HG03575 (cell line): ENCODE measurements around the gene TSNAX.
"Not testable (repeated sequence)": the region's sequence is repeated elsewhere in the genome, so short reads cannot be mapped to it uniquely, and the experiment has no call there.

Experiments used
- ATAC-seq: cut with Tn5 transposase; IDR thresholded peaks from one replicate; pipeline ENCODE4 v1.9.1; 2021; ENCODE audit not compliant: unreplicated experiment, insufficient number of reproducible peaks, low FRiP score; ENCODE audit errors: extremely low read depth

The TSNAX gene

GRCh38 chr1:231557411-231557810 is 28.9 kb downstream of the TSNAX start:
- ATAC-seq, result no peak

DNA sequence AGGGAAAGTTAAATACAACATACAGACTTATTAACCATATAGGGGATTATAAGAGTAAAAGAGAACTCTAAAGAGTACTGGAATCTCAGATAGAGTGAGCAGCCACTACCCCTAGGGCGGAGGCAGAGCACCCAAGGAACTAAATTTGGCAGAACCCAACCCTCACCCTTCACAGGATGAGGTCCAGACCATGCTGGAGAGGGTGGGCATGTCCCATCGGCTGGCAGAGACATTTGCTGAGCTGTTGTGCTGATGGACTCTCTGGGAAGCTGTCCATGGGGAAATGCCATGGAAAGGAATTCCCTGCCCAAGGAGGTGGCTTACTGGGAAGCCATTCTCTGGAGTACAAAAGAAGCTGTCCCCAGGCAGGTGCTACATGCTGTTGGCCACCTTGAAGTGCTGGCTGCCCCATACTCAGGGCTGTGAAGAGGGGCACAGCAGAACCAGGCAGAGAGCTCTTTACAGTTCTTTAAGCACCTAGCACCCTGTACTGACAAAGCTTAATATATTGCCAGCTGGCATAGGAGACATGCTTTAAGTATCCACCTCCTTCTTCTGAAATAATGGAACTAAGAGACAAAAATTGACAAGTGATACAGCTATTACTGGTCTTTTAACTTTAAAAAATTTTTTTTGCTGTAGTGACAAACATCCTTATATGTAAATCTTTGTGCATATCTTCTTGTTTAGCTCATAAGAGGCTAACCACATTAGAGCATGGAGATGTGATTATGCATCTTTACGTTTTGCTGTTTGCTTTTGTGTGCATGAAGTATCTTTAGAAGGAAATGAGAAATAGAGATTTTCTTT is 29.6 kb downstream of the TSNAX start:
- no peak for ATAC-seq

DNA sequence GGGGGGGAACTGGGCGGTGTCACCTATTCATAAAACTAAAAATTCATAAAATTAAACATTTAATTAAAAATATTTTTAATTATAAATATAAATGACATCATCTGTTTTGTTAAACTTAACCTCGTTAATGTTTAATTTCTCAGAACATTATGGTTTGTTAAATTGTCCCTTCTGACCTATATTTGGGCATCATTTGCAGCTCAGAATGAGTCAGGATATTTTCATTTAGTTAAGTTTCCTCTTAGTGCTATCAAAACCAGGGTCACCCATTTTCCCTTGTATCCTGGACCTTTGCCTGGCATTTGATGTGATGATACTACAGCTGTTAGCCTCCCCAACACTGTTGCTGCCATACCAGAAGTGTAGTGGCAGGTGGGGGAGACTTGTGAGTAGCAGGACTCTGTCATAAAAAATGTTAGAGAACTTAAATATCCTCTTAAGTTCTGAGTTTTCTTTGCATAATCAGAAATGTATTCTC is 30.3 kb downstream of the TSNAX start:
- no peak for ATAC-seq

- ATAC-seq, result no peak
Observed at GRCh38 chr1:231561647-231562383, 33.3 kb downstream of the TSNAX start.

GRCh38 chr1:231563247-231563646 is 34.8 kb downstream of the TSNAX start:
- ATAC-seq, result no peak

DNA sequence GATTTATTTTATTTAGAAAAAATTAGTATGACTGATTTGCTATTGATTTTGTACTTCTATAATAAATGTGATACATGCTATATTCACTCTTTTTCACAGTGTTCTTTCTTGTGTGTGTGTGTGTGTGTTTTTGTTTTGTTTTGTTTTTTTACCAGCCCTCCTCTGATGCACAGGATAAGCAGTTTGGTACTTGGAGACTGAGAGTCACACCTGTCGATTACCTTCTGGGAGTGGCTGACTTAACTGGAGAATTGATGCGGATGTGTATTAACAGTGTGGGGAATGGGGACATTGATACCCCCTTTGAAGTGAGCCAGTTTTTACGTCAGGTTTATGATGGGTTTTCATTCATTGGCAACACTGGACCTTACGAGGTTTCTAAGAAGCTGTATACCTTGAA is 35.9 kb downstream of the TSNAX start:
- ATAC-seq, result no peak

DNA sequence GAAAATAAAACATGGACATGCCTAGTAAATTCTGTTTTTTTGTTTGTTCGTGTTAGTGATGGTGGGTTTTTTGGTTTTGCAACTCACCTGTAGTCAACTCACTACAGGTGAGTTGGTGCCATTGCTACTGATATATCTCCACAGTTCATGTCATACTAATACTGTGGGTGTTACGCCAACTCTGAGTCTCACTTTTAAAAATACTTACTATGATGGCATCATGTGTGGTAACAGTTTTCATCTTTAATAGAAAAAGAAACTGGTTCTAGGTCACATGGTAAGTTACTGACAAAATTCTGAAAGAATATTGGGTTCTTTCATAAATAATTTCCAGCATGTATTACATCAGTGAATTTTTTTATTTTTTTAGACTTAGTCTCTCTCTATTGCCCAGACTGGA is 38.0 kb downstream of the TSNAX start:
- ATAC-seq, result no peak

DNA sequence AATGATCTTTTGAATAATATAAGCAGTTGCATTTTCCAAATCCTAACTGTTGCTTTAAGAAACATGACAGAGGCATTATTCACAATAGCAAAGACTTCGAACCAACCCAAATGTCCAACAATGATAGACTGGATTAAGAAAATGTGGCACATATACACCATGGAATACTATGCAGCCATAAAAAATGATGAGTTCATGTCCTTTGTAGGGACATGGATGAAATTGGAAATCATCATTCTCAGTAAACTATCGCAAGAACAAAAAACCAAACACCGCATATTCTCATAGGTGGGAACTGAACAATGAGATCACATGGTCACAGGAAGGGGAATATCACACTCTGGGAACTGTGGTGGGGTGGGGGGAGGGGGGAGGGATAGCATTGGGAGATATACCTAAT is 41.8 kb downstream of the TSNAX start:
- ATAC-seq, result not testable (repeated sequence)

DNA sequence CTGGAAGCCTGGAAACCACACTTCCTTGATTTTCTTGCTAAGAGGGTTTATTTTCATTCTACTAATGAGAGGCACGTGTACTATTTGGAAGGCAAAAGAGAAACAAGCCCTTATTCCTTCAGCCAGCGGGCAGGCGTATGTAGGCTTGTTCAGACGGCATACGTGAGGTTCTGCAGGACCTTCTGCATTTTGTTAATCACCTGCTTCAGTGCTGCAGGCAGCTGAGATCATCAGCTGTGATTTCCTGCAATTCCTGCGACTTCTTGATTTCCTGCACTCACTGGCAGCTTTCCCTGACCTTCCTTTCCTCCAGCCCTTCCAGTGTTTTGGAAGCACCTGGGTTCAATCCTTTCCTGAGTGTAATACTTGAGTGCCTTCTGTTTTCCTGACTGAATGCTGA is 43.4 kb downstream of the TSNAX start:
- no peak for ATAC-seq

DNA sequence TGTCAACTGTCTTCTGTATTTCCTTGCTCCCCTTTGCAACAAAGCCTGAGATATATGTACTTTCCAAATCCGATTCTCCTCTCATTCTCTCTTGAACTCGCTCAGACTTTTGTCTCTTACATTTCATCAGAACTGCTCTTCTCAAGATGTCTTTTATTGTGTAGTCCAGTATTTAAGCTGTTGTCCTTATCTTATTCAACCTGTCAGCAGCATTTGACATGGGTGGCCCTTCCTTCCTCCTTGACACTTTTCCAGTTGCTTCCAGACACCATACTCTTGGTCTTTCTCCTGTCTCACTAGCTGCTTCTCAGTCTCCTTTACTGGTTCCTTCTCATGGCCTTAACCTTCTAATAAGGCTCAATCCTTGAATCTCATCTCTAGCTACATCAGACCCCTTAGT is 47.0 kb downstream of the TSNAX start:
- ATAC-seq, result no peak

DNA sequence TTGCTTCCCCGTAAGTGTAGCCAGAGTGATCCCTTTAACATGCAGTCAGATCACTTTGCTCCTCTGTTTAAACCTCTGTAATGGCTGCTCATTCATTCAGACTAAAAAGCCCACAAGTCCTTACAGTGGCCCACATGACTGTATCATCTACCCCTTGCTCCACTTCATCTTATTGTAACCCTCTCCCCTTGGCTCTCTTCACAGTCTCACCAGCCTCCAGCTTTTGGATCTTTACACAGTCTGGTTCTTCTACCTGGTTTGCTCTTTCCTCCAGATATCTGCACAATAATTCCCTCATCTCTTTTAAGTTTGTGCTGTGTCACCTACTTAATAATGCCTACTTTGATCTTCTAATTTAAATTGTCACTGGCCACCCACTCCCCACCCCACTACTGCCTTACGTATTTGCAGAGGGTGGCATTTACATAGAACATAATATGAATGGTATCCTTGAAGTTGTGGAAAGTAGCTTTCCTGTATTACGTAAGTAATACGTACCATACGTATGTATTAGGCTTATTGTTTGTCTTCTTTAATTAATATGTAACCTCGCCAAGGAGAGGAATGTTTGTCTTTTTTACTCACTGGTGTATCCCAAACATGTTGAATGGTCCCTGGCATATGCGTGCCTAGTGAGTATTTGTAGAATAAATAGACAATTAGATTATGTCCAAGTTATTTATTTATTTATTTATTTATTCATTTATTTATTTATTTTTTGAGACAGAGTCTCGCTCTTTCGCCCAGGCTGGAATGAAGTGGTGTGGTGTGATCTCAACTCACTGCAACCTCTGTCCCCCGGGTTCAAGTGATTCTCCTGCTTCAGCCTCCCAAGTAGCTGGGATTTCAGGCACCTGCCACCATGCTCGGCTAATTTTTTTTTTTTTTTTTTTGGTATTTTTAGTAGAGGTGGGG is 48.6 kb downstream of the TSNAX start:
- no peak for ATAC-seq

- no peak for ATAC-seq
Observed at GRCh38 chr1:231580874-231581273, 52.4 kb downstream of the TSNAX start.

GRCh38 chr1:231581859-231582258 is 53.4 kb downstream of the TSNAX start:
- no peak for ATAC-seq

GRCh38 chr1:231583376-231583775 is 54.9 kb downstream of the TSNAX start:
- no peak for ATAC-seq

DNA sequence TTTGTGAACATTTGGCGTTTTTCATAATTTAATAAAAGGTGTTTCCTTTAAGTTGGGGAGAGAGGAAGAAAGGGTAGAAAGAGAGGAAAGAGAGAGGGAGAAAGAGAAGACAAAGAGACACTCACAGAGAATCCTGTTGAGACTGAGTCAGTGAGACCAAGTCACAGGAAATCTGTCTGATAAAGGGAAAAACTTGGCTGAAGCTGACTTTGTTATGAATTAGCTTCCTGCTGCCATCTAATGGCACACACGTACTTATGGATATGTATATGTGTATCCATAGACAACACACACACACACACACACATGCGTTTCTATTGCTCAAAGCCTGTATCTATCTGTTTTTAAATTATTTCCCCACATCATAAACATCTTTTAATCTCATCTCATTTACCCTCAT is 55.6 kb downstream of the TSNAX start:
- ATAC-seq, result no peak

GRCh38 chr1:231584921-231585320 is 56.5 kb downstream of the TSNAX start:
- no peak for ATAC-seq

DNA sequence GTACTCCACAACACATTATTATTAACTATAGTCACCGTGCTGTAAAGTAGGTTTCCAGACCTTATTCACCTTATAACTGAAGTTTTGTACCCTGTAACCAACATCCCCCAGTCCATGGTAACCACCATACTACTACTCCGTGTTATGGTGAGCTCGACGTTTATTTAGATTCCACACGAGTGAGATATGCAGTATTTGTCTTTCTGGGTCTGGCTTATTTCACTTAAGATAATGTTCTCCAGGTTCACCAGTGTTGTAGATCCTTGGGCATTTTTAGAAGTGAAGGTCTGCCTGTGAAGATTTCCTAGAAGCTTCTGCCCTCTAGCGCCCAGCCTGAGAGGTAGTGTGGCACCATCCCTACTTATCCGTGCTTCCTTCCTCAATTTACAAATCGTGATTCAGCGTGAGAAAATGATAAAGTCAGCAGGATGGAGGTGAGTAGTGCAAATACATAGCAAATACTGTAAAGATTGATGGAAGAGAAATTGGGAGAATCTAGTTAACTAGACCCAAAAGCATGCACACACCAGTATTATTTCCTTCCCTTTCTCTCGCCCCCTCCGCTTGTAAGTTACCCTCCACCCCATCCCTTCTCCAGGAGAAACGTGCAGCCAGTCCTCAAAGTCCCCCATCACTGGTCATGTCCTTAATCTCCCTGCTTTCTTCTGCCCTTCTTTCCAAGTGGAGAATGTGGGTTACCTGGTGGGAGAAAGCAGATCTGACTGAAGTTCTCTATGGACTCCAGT is 62.2 kb downstream of the TSNAX start:
- ATAC-seq, result no peak

DNA sequence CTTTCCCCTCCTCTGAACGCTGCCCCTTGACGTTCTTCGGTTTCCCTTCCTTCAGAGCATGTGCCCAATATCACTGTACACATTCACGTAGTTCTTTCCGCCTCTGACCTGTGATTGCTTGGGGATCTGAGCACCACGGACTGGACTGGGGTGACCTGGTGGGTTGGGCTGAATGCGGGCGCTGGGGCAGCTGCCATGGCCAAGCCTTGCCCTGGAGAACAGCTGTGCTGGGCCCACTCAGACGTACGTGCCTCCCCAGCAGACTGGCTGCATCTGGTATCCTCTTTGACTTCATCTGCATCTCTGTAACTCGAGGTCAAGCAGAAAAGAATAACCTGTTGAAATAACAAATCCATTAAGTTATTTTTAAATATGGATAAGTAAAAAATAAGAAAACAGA is 63.0 kb downstream of the TSNAX start:
- ATAC-seq, result no peak

- ATAC-seq, result no peak
Observed at GRCh38 chr1:231592809-231593208, 64.3 kb downstream of the TSNAX start.
